HT1080 (cell line): ENCODE measurements around the gene ARL17B. TPM values are rescaled to one million over a fixed set of nuclear protein-coding genes. Genes with fewer than 3 reads are reported as not detected.
"Not testable (repeated sequence)": the region's sequence is repeated elsewhere in the genome, so short reads cannot be mapped to it uniquely, and the experiment has no call there.

Experiments
- DNase-seq: peaks from one replicate; pipeline ENCODE4 v3.0.0-alpha.2; 2015; ENCODE audit warnings: low read depth
- polyA plus RNA-seq, 2 experiments: library from polyadenylated mRNA; depleted of rRNA; stranded (reverse); fragments of >200 nt; gene quantifications; 2 replicates each; pipeline ENCODE4 v1.2.3, GENCODE V29; 2015
- total RNA-seq: library from RNA; depleted of rRNA; stranded (reverse); fragments of >200 nt; shearing (Covaris generic); gene quantifications from 2 replicates; pipeline ENCODE4 v1.2.3, GENCODE V29; 2014; rRNA removed

ARL17B gene
- total RNA-seq = 2.4 and 7.4 TPM in 2 replicates
- 4.6 and 6.4 TPM in 2 replicates for polyA plus RNA-seq (2015; cell fraction: cytosol; rRNA removed)
- 8.7 and 13.1 TPM in 2 replicates for polyA plus RNA-seq (2015; cell fraction: nucleus; rRNA removed)

- DNase-seq = not testable (repeated sequence)
These were observed at the start of gene ARL17B for GRCh38 chr17:46361755-46362154. ARL17B (minus strand) TSS chr17:46361766; CDS start chr17:46358397, 3,369 bp downstream.

- not testable (repeated sequence) for DNase-seq
These were observed 48.3 kb upstream of the ARL17B start for GRCh38 chr17:46409864-46410263.

GRCh38 chr17:46407155-46407554 is 45.6 kb upstream of the ARL17B start:
- DNase-seq = not testable (repeated sequence)

GRCh38 chr17:46401033-46401787 is 39.6 kb upstream of the ARL17B start:
- DNase-seq = not testable (repeated sequence)

DNA sequence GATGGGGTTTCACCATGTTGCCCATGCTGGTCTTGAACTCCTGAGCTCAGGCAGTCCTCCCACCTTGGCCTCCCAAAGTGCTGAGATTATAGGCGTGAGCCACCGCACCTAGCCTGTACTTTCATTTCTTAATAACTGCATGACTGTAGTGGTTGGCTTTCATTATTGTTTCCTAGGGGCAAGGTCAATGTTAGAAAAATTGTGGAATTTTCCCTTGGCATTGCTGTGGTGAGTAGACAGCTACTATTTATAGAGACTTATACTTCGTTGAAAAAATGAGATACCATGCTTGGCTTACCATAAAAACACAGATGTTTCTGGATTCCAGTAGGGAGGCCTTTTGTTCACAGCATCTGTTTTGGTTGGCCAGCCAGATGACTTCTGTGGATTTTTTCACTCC is 39.0 kb upstream of the ARL17B start:
- DNase-seq = not testable (repeated sequence)

- DNase-seq = not testable (repeated sequence)
These were observed 38.4 kb upstream of the ARL17B start for GRCh38 chr17:46399993-46400392.

DNA sequence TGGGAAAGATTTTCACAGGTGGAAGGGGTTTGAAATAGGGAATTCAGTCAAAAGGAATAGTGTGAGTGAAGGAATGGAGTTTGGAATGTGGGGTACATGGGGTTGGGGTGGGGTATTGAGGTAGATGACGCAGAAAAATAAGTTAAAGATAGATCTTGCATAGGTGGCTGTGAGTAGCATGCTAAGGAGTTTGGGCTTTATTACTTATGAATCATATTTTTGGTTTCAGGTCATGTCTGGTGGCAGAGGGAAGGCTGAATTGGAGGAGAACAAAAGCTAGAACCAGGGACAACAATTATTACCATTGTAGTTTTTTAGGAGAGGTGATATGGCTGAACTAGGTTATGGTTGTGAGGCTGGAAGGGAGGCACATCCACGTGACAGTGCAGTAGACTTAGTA is 34.7 kb upstream of the ARL17B start:
- DNase-seq = not testable (repeated sequence)

DNA sequence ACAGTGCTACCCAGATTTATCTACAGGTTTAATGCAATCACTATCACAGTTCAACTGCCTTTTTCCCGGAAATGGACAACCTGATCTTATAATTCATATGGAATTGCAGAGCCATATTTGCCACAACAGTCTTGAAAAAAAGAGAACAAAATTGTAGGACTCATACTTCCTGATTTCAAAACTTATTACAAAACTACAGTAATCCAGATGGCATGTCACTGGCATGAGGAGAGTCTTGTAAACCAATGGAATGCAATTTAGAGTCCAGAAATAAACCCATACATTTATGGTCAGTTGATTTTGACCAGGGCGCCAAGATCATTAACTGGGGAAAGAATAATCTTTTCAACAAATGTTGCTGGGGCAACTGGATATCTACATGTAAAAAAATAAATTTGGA is 32.1 kb upstream of the ARL17B start:
- not testable (repeated sequence) for DNase-seq

GRCh38 chr17:46385491-46385890 is 23.9 kb upstream of the ARL17B start:
- not testable (repeated sequence) for DNase-seq

GRCh38 chr17:46383118-46383517 is 21.6 kb upstream of the ARL17B start:
- DNase-seq = not testable (repeated sequence)

DNA sequence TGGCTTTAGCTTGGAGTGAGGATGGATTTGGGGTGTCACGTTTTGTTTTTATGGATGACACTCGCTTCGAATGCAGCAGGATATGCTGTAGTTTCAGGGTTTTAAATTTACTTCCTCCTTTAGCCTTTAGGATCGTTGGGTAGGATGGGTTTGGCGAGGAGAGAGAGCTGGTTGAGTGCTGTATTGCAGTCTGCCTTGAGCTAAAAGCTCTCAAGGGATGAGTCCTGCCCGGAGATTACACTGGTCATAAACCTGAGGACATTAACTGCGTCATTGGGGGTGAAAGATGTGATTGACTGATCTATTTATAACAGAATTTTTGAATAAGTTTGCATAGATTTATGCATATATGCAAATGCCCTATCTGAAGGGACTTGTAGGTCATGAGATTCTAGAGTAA is 11.9 kb upstream of the ARL17B start:
- not testable (repeated sequence) for DNase-seq

- not testable (repeated sequence) for DNase-seq
These were observed 11.0 kb upstream of the ARL17B start for GRCh38 chr17:46372236-46373229.

DNA sequence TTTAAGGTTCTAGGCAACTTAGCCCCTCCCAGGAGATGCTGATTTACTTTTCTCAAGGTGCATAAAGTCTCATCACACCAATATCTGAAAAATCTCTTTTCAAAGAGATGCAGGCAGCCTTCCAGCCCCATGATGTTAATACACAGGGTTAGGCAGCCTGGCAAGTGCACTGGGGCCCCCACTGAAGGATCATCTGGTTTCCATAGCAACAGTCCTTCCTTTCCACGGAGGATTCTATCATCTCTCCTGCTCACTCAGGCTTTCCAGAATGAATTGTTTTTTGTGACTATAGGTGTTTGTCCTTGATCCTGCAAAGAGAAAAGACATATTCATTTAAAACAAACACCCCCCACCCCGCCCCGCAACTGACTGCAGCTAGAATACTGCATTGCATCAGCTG is 6.0 kb upstream of the ARL17B start:
- DNase-seq = not testable (repeated sequence)

DNA sequence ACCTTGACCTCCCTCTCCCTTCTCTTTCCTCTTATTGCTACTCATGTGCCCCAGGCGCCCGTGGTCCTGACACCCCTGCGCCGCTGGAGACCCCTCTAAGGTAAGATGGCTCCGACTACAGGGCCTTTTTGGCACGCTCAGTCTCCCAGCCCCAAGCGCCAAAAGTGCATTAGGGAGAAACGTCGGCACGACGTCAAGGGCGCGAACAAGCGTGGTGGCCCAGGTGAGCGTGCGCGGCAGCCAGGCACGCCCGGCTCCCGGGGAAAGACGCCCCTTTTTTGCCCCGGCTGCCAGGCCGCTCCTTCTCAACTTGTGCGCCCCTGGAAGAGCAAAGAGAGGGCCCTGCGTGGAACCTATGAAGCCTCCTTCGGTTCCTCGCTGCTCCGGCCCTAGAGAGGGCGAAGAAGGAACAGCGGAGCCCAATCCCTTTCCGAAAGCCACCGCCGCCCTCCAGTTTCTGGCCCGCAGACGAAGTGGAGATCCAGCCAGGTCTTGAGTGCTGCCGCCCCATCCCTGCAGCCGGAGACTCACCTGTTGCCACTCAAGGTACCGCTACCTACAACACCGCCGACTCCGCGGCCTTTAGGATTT is 326 bp downstream of the ARL17B start:
- not testable (repeated sequence) for DNase-seq

GRCh38 chr17:46353856-46354255 is 7.7 kb downstream of the ARL17B start:
- not testable (repeated sequence) for DNase-seq

DNA sequence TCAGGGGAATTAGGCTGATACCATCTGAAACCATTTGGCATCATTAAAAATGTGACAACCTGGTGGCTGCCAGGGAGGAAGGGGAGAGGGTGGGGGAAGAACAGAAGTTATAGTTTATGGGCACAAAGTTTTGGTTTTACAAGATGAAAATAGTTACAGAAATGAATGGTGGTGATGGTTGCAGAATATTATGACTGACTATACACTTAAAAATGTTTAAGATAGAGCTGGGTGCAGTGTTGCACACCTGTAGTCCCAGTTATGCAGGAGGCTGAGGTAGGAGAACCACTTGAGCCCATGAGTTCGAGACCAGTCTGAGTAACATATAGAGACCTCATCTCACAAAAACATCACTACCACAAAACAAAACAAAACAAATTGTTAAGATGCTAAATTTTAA is 12.5 kb downstream of the ARL17B start:
- DNase-seq = not testable (repeated sequence)

DNA sequence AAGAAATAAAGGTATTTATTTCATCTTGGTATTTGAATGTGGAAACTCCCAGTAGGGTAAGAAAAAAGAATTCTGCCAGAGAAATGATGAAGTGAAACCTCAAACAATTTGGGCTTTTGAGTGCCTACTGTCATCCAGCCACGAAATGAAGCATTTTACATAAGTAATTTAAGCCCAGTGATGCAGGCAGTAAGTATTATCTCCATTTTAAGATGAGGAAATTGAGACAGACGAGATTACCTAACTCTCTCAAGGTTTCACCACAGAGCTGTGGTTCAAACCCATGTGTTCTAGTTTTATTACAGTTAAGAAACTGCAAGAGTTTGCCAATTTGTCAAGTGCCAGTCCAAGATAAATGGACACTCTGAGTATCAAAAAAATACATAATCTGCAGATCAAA is 13.2 kb downstream of the ARL17B start:
- DNase-seq = not testable (repeated sequence)

GRCh38 chr17:46342131-46342530 is 19.4 kb downstream of the ARL17B start:
- DNase-seq = not testable (repeated sequence)

- not testable (repeated sequence) for DNase-seq
These were observed 20.3 kb downstream of the ARL17B start for GRCh38 chr17:46341220-46341619.

DNA sequence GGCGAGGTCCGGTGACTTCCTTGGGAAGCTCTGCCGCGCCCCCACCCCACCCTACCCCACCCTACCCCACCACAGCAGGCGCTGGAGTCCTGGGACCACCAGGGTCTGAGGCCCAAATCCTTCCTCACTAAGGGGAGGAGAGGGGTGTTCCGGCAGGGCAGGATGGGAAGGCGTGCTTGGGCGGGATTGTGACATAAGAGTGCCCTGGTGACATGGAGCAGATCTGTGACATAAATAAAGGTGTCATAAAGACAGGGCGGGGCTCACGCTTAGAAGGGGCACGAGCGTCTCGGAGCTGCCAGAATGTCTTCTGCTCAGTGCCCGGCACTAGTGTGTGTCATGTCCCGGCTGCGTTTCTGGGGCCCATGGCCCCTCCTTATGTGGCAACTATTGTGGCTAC is 66.7 kb downstream of the ARL17B start, which contains the start of gene LRRC37A:
TSS of gene LRRC37A (plus strand) at position 301 of the 400 bp plus-strand sequence. CDS start at position 304, 3 bp downstream.
- DNase-seq = not testable (repeated sequence)

DNA sequence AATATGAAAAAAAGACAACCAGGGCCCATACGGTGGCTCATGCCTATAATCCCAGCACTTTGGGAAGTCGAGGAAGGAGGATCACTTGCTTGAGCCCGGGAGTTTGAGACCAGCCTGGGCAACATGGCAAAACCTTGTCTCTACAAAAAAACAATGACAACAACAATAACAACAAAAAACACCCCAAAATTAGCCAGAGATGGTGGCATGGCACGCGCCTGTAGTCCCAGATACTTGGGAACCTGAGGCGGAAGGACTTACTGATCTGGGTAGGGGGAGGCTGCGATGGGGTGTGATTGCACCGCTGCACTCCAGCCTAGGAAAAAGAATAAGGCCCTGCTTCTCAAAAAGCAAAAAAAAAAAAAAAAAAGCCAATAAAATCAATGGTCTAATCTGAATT is 69.9 kb downstream of the ARL17B start:
- DNase-seq = not testable (repeated sequence)
